Measurements from ENCODE around the gene MAGI2.

DNA sequence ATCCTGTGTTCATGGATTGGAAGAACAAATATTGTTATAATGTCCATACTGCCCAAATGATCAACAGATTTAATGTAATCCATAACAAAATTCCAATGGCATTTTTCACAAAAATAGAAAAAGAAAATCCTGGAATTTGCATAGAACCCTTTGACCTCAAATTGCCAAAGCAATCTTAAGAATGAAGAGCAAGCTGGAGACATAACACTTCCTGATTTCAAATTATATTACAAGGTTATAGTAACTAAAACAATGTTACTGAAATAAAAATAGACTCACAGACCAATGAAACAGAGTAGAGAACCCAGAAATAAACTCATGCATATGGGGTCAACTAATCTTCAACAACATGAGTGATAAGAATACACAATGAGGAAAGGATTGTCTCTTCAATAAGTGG is 1352.4 kb downstream of the MAGI2 start:
- TF ChIP-seq CTCF (conservative IDR thresholded peaks at IDR 0.05; ENCODE audit: low read length) (no peak), EZH2phosphoT487 (IDR thresholded peaks at IDR 0.05; ENCODE audit: borderline replicate concordance, low read depth, low read length) (no peak)
